VCaP (cell line): ENCODE measurements around the gene BTN3A1.

ENCODE experiments used
- H3K27ac ChIP-seq: fragments of 450-650 bp; 2 replicates; pipeline ENCODE4 v1.5.1; 2017
- TF ChIP-seq, protein P1 (sequence below): fragments of 450-650 bp; conservative IDR thresholded peaks from 2 replicates; pipeline ENCODE4 v1.5.1; 2017; ENCODE audit warnings: mild to moderate bottlenecking, moderate library complexity

Gene BTN3A1

DNA sequence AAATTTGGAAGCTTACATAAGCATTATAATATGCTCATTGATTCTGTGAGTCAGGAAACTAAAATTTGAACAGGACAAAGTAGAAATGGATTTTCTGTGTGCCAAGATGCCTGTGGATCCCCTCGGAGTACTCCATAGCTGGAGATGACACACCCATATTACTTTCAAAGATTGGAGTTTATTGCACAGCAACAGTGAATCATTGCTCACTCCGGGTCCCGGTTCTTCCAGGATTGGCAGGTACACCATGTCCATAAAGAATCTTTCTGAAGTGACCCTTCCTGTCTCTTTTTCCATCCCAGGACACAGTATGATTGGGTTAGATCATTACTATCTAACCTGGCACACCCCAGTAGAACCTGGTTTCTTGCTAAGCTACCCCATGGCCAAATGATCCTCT is 21.8 kb upstream of the BTN3A1 start:
- H3K27ac ChIP-seq = no peak overlapping the region
- TF ChIP-seq, protein P1, sequence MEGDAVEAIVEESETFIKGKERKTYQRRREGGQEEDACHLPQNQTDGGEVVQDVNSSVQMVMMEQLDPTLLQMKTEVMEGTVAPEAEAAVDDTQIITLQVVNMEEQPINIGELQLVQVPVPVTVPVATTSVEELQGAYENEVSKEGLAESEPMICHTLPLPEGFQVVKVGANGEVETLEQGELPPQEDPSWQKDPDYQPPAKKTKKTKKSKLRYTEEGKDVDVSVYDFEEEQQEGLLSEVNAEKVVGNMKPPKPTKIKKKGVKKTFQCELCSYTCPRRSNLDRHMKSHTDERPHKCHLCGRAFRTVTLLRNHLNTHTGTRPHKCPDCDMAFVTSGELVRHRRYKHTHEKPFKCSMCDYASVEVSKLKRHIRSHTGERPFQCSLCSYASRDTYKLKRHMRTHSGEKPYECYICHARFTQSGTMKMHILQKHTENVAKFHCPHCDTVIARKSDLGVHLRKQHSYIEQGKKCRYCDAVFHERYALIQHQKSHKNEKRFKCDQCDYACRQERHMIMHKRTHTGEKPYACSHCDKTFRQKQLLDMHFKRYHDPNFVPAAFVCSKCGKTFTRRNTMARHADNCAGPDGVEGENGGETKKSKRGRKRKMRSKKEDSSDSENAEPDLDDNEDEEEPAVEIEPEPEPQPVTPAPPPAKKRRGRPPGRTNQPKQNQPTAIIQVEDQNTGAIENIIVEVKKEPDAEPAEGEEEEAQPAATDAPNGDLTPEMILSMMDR = no peak

DNA sequence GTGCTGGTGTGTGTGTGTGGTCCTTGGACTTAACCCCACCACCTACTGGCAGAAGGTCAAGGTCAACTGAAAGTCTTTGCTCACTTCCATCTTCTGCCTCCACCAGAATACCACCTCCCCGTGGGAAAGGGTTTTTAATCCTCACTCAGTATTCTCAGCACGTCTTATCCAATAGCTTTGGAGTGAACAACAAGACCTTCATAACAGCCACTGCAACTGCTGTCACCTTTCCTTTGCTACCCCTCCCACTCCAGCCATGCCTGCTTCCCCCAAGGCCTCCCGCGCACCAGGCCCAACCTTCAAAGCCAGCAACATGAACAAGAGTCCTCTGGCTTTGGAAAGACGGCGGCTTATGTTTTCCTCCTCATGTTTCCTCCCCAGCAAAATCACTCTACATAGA is 20.0 kb upstream of the BTN3A1 start:
- H3K27ac ChIP-seq = no peak overlapping the region
- TF ChIP-seq, protein P1 = no peak

DNA sequence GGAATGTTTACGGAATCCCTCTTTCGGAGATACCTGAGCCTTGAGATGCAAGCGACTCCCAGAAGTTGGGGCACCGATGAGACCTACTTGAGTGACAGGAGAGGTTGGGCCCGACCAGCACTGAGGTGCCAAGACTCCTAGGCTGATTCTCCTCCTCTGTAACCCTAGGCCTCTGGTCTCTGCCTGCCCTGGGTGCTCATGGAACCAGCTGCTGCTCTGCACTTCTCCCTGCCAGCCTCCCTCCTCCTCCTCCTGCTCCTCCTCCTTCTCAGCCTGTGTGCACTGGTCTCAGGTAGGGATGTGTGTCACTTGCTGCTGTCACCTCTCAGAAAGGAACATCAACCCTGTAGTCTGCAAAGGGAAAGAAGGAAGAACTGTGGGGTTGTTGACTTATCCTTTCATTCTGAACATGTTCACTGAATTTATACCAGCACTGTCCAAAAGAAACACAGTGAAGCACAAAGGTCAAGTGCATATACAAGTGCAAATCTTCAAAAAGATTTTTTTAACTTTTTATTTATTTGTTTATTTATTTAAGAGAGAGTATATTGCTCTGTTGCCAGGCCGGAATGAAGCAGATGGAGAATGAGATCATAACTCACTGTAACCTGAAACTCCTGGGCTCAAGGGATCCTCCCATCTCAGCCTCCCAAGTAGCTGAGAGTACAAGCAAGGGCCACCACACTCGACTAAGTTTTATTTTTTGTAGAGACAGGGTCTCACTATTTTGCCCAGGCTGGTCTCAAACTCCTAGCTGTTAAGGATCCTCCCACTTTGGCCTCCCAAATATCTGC is 18.3 kb upstream of the BTN3A1 start:
- TF ChIP-seq, protein P1 = no peak
- H3K27ac ChIP-seq = peak overlapping the region; percentile 71

DNA sequence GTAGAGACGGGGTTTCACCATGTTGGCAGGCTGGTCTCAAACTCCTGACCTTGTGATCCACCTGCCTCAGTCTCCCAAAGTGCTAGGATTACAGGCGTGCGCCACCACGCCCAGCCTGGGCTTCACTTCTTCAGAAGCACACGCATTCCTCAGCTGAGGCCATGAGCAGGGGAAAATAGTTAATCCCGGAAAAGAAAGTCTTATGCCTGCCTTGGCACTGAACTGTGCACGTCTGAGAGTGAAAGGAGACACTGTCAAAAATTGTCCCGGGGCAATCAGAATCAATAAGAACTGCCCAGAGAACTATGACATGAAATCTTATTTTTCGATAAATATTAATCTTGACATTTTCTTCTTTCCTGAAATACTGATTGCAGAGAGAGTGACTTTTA is 16.3 kb upstream of the BTN3A1 start:
- TF ChIP-seq, protein P1 = no peak
- no peak overlapping the region for H3K27ac ChIP-seq

DNA sequence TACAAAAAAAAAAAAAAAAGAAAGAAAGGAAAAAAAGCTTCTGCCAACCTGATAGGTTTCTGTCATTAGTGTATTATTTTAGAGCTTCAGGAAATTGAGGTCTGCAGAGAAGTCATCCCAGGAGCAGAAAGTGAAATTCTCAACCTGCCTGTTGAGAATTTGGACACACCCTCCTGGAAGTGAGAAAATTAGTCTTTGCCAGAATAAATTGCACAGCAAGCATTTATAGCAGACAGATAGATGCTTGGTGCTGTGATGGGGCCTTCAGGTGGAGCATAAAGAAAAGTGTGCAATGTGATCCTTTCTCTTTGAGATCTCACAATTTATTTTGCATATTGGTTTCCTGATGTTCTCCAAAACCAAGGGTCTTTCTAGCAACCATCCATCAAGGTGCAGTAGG is 14.5 kb upstream of the BTN3A1 start:
- H3K27ac ChIP-seq = no peak overlapping the region
- TF ChIP-seq, protein P1 = no peak

DNA sequence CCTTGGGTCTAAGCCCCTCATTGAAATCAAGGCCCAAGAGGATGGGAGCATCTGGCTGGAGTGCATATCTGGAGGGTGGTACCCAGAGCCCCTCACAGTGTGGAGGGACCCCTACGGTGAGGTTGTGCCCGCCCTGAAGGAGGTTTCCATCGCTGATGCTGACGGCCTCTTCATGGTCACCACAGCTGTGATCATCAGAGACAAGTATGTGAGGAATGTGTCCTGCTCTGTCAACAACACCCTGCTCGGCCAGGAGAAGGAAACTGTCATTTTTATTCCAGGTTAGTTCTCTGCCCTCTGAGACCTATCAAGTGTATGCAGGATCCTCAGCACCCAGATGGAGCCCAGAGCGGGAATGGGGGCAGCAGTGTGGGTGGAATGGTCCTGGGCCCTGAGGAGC is 14.1 kb upstream of the BTN3A1 start:
- TF ChIP-seq, protein P1 = no peak
- H3K27ac ChIP-seq = no peak overlapping the region

DNA sequence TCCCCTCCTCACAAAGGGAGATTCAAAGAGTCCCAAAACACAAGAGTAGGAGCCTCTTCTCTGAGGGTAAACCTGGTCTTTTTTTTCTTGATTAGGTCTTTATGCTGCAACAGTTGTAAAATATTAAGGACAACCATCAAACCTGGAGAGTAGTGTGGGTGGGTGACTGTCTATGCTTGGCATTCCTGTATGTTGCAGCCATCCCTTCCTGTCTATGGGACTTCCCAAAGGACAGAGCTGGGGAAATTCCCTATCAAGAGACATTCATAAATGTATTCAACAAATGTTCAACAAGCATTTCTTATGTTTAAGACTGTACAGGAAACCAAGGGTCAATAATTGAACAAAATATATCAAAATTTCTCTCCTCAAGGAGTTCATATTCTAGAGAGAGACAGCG is 13.6 kb upstream of the BTN3A1 start:
- no peak overlapping the region for H3K27ac ChIP-seq
- TF ChIP-seq, protein P1 = no peak
